Vagina (tissue), 2 donors: ENCODE results near the gene ALPG. TPM values are rescaled to one million over a fixed set of nuclear protein-coding genes. Genes with fewer than 3 reads are reported as not detected.

Experiments used
- DNase-seq, 2 donors: peaks; one replicate each; pipeline ENCODE4 v3.0.0-alpha.2; 2017; ENCODE audit errors: extremely low spot score in 2 of 2
- H3K27ac ChIP-seq: fragments of 200-600 bp; sonication (generic); one replicate; pipeline ENCODE4 v1.5.1; 2019
- H3K27me3 ChIP-seq: fragments of 200-600 bp; sonication (generic); one replicate; pipeline ENCODE4 v1.5.1; 2019
- H3K36me3 ChIP-seq, 2 donors: fragments of 200-600 bp; sonication (generic); one replicate each; pipeline ENCODE4 v1.5.1; 2017 to 2019
- H3K4me1 ChIP-seq: fragments of 200-600 bp; sonication (generic); one replicate; pipeline ENCODE4 v1.5.1; 2019
- H3K4me3 ChIP-seq, 2 donors: fragments of 200-600 bp; sonication (generic); 1 replicate in 1 of 2; 2 replicates in 1 of 2; pipeline ENCODE4 v1.5.1; 2016 to 2019
- H3K9me3 ChIP-seq: fragments of 200-600 bp; sonication (generic); one replicate; pipeline ENCODE4 v1.5.1; 2019
- CTCF ChIP-seq, 3 experiments: fragments of 450-650 bp in 2 of 3; fragments of 200-600 bp in 1 of 3; sonication (generic) in 1 of 3; IDR thresholded peaks; one replicate each; pipeline ENCODE4 v1.5.1; 2017 to 2019; ENCODE audit warnings: antibody characterized with exemption in 3 of 3, mild to moderate bottlenecking in 2 of 3, moderate library complexity in 2 of 3
- POLR2A ChIP-seq, 2 donors: fragments of 450-650 bp; IDR thresholded peaks; one replicate each; pipeline ENCODE4 v1.6.1; 2017; ENCODE audit warnings: antibody characterized with exemption in 2 of 2, mild to moderate bottlenecking in 2 of 2, moderate library complexity in 2 of 2
- POLR2AphosphoS5 ChIP-seq, 2 donors: sonication (generic); formaldehyde crosslinking; IDR thresholded peaks; one replicate each; pipeline ENCODE4 v1.9.0; 2017; ENCODE audit warnings: antibody characterized with exemption in 2 of 2, mild to moderate bottlenecking in 2 of 2, low read depth in 1 of 2; ENCODE audit not compliant: insufficient read depth in 1 of 2
- intact Hi-C: fragments of 100-400 bp; cut with DNase I; formaldehyde crosslinking; loops from one replicate; pipeline ENCODE4 v1.15.1; 2023
- total RNA-seq: library from RNA; depleted of rRNA; stranded (reverse); fragments of >200 nt; gene quantifications from one replicate; pipeline ENCODE4 v1.2.3, GENCODE V29; 2016

The ALPG gene
- total RNA-seq, 1 donor from 2014 or later, result not detected

GRCh38 chr2:232436381-232437194, 29.9 kb downstream of the ALPG start:
- no peaks in the 10 kb centered on the region for H3K4me1 ChIP-seq
- TF ChIP-seq CTCF (IDR thresholded peaks at IDR 0.05), result no peak
- no peak for TF ChIP-seq POLR2A (IDR thresholded peaks at IDR 0.05)
- TF ChIP-seq POLR2AphosphoS5 (IDR thresholded peaks at IDR 0.05; ENCODE audit: insufficient read depth in 1 of 2, low read depth in 1 of 2), result no peak
- H3K9me3 ChIP-seq, result no peaks in the 10 kb centered on the region
- no peaks in the 10 kb centered on the region for H3K27me3 ChIP-seq
- H3K36me3 ChIP-seq, result no peaks in the 10 kb centered on the region
- H3K4me3 ChIP-seq, result no peak overlapping the region
- intact Hi-C loops, result loop anchor here (5.0 kb wide), 1 partner anchor 529 kb away; no protein-coding TSS in a partner anchor
- no peak for DNase-seq
- no peak overlapping the region for H3K27ac ChIP-seq

- Histone ChIP-seq H3K36me3 (no peaks in the 10 kb centered on the region), H3K4me3 (no peak overlapping the region), H3K27me3 (no peaks in the 10 kb centered on the region), H3K27ac (no peak overlapping the region), H3K9me3 (no peaks in the 10 kb centered on the region), H3K4me1 (no peaks in the 10 kb centered on the region)
- intact Hi-C loops, result loop anchor here (5.0 kb wide), 1 partner anchor 530 kb away; no protein-coding TSS in a partner anchor
- no peak for TF ChIP-seq CTCF (IDR thresholded peaks at IDR 0.05)
- no peak for TF ChIP-seq POLR2AphosphoS5 (IDR thresholded peaks at IDR 0.05; ENCODE audit: insufficient read depth in 1 of 2, low read depth in 1 of 2)
- TF ChIP-seq POLR2A (IDR thresholded peaks at IDR 0.05), result no peak
- no peak for DNase-seq
Observed at GRCh38 chr2:232437195-232437571, 30.5 kb downstream of the ALPG start.

- intact Hi-C loops, result loop anchor here (5.0 kb wide), 1 partner anchor 531 kb away; no protein-coding TSS in a partner anchor
- no peaks in the 10 kb centered on the region for H3K36me3 ChIP-seq
- no peaks in the 10 kb centered on the region for H3K9me3 ChIP-seq
- DNase-seq, result no peak
- TF ChIP-seq POLR2A (IDR thresholded peaks at IDR 0.05) (no peak), CTCF (IDR thresholded peaks at IDR 0.05) (no peak), POLR2AphosphoS5 (IDR thresholded peaks at IDR 0.05; ENCODE audit: insufficient read depth in 1 of 2, low read depth in 1 of 2) (no peak)
- H3K27ac ChIP-seq, result no peak overlapping the region
- no peaks in the 10 kb centered on the region for H3K27me3 ChIP-seq
- no peak overlapping the region for H3K4me3 ChIP-seq
- H3K4me1 ChIP-seq, result no peaks in the 10 kb centered on the region
Observed at GRCh38 chr2:232438091-232438490, 31.4 kb downstream of the ALPG start.

- H3K9me3 ChIP-seq, result no peaks in the 10 kb centered on the region
- H3K27ac ChIP-seq, result no peak overlapping the region
- no peaks in the 10 kb centered on the region for H3K27me3 ChIP-seq
- H3K4me1 ChIP-seq, result no peaks in the 10 kb centered on the region
- TF ChIP-seq CTCF (IDR thresholded peaks at IDR 0.05), result peak in 1 of 3 experiments; percentile 29
- TF ChIP-seq POLR2A (IDR thresholded peaks at IDR 0.05), result no peak
- no peaks in the 10 kb centered on the region for H3K36me3 ChIP-seq
- no peak for DNase-seq
- H3K4me3 ChIP-seq, result no peak overlapping the region
- intact Hi-C loops, result loop anchor here (5.0 kb wide), 1 partner anchor 532 kb away; no protein-coding TSS in a partner anchor
Observed at GRCh38 chr2:232438951-232439757, 32.5 kb downstream of the ALPG start.
